WTC11 (cell line): ENCODE data around the gene DGKZ.

Experiments
- CREB1 ChIP-seq: sonication (generic); formaldehyde crosslinking; IDR thresholded peaks from 2 replicates; pipeline ENCODE4 v1.8.0; 2023; ENCODE audit warnings: mild to moderate bottlenecking, missing genetic modification reagents
- CREM ChIP-seq: sonication (generic); formaldehyde crosslinking; IDR thresholded peaks from 2 replicates; pipeline ENCODE4 v1.8.1; 2022; ENCODE audit warnings: mild to moderate bottlenecking, missing genetic modification reagents, moderate library complexity
- CTCF ChIP-seq: fragments of 200-600 bp; IDR thresholded peaks from 2 replicates; pipeline ENCODE4 v1.8.0; 2022; ENCODE audit warnings: antibody characterized with exemption
- ETV6 ChIP-seq: sonication (generic); formaldehyde crosslinking; IDR thresholded peaks from 2 replicates; pipeline ENCODE4 v1.8.1; 2022; ENCODE audit warnings: mild to moderate bottlenecking, missing genetic modification reagents
- MAX ChIP-seq: sonication (generic); formaldehyde crosslinking; IDR thresholded peaks from 2 replicates; pipeline ENCODE4 v1.8.0; 2022; ENCODE audit warnings: mild to moderate bottlenecking, missing genetic modification reagents
- MXD4 ChIP-seq: fragments of 250-450 bp; sonication (Bioruptor Pico); IDR thresholded peaks from 2 replicates; pipeline ENCODE4 v1.8.0; 2021; ENCODE audit warnings: mild to moderate bottlenecking, moderate library complexity, borderline replicate concordance
- NFE2L1 ChIP-seq: sonication (generic); formaldehyde crosslinking; IDR thresholded peaks from 2 replicates; pipeline ENCODE4 v1.8.1; 2023; ENCODE audit warnings: missing genetic modification reagents
- NFYB ChIP-seq: sonication (generic); formaldehyde crosslinking; conservative IDR thresholded peaks from 2 replicates; pipeline ENCODE4 v1.8.0; 2022; ENCODE audit warnings: low read depth, missing genetic modification reagents
- NR1H2 ChIP-seq: sonication (generic); formaldehyde crosslinking; IDR thresholded peaks from 2 replicates; pipeline ENCODE4 v1.9.0; 2021; ENCODE audit warnings: mild to moderate bottlenecking, moderate library complexity, missing genetic modification reagents
- NR2C2 ChIP-seq: sonication (generic); formaldehyde crosslinking; IDR thresholded peaks from 2 replicates; pipeline ENCODE4 v1.8.0; 2022; ENCODE audit warnings: mild to moderate bottlenecking, missing genetic modification reagents
- NR3C1 ChIP-seq: sonication (generic); formaldehyde crosslinking; conservative IDR thresholded peaks from 2 replicates; pipeline ENCODE4 v1.8.1; 2023; ENCODE audit warnings: low read depth, mild to moderate bottlenecking, missing genetic modification reagents
- SMAD3 ChIP-seq: sonication (generic); formaldehyde crosslinking; IDR thresholded peaks from 2 replicates; pipeline ENCODE4 v1.8.0; 2022; ENCODE audit warnings: missing genetic modification reagents, mild to moderate bottlenecking, borderline replicate concordance
- SP1 ChIP-seq: sonication (generic); formaldehyde crosslinking; conservative IDR thresholded peaks from 2 replicates; pipeline ENCODE4 v1.8.1; 2022; ENCODE audit warnings: missing genetic modification reagents
- USF2 ChIP-seq: sonication (generic); formaldehyde crosslinking; IDR thresholded peaks from 2 replicates; pipeline ENCODE4 v1.8.1; 2023; ENCODE audit warnings: mild to moderate bottlenecking, missing genetic modification reagents, moderate library complexity

GRCh38 chr11:46372086-46372485 is 24.8 kb downstream of the DGKZ start:
- TF ChIP-seq CTCF (no peak), NR3C1 (no peak), NFYB (CRISPR knock-in tag) (no peak), CREB1 (CRISPR knock-in tag) (no peak), SMAD3 (CRISPR knock-in tag) (no peak), CREM (CRISPR knock-in tag) (no peak), MXD4 (no peak), MAX (CRISPR knock-in tag) (no peak), NFE2L1 (no peak), NR1H2 (CRISPR knock-in tag) (no peak), USF2 (CRISPR knock-in tag) (no peak), SP1 (no peak), NR2C2 (CRISPR knock-in tag) (no peak), ETV6 (CRISPR knock-in tag) (no peak)
